ENCODE results near the gene OCIAD1.
"Not testable (repeated sequence)": the region's sequence is repeated elsewhere in the genome, so short reads cannot be mapped to it uniquely, and the experiment has no call there.

The OCIAD1 gene

GRCh38 chr4:48881646-48882045, 50.8 kb downstream of the OCIAD1 start:
- no CpG with 5 or more reads among the region's 3 CpGs for WGBS (ENCODE audit: insufficient coverage, insufficient read length)
- not testable (repeated sequence) for H3K27ac ChIP-seq (ENCODE audit: low read length); H3K9me3 ChIP-seq (ENCODE audit: control insufficient read depth, insufficient read depth, low read length); H3K4me3 ChIP-seq (ENCODE audit: low read length); H3K27me3 ChIP-seq (ENCODE audit: control insufficient read depth, insufficient read depth, low read length); H3K4me1 ChIP-seq (ENCODE audit: control insufficient read depth, insufficient read depth, low read length); H3K36me3 ChIP-seq (ENCODE audit: control insufficient read depth, insufficient read depth, low read length); DNase-seq (ENCODE audit: low read depth, low spot score)

GRCh38 chr4:48889750-48890149, 58.9 kb downstream of the OCIAD1 start:
- H3K36me3 ChIP-seq (ENCODE audit: control insufficient read depth, insufficient read depth, low read length); H3K4me3 ChIP-seq (ENCODE audit: low read length); DNase-seq (ENCODE audit: low read depth, low spot score); H3K27ac ChIP-seq (ENCODE audit: low read length); H3K27me3 ChIP-seq (ENCODE audit: control insufficient read depth, insufficient read depth, low read length); H3K4me1 ChIP-seq (ENCODE audit: control insufficient read depth, insufficient read depth, low read length); H3K9me3 ChIP-seq (ENCODE audit: control insufficient read depth, insufficient read depth, low read length): not testable (repeated sequence)
- WGBS (ENCODE audit: insufficient coverage, insufficient read length), result no CpG with 5 or more reads among the region's 3 CpGs

GRCh38 chr4:48891028-48891619, 60.2 kb downstream of the OCIAD1 start:
- peaks cover 3% of the 10 kb centered on the region; the same call in 1 of the 2 replicates for H3K36me3 ChIP-seq (ENCODE audit: control insufficient read depth, insufficient read depth, low read length)
- no peak for DNase-seq (ENCODE audit: low read depth, low spot score)
- H3K4me3 ChIP-seq (ENCODE audit: low read length), result no peak overlapping the region
- H3K27me3 ChIP-seq (ENCODE audit: control insufficient read depth, insufficient read depth, low read length), result no peaks in the 10 kb centered on the region
- H3K4me1 ChIP-seq (ENCODE audit: control insufficient read depth, insufficient read depth, low read length), result no peaks in the 10 kb centered on the region
- H3K27ac ChIP-seq (ENCODE audit: low read length), result no peak overlapping the region
- no peaks in the 10 kb centered on the region for H3K9me3 ChIP-seq (ENCODE audit: control insufficient read depth, insufficient read depth, low read length)

GRCh38 chr4:48896845-48897244, 66.0 kb downstream of the OCIAD1 start:
- Histone ChIP-seq H3K27ac (ENCODE audit: low read length) (no peak overlapping the region), H3K36me3 (ENCODE audit: control insufficient read depth, insufficient read depth, low read length) (no peaks in the 10 kb centered on the region; the same call in 1 of the 2 replicates)
- no CpG with 5 or more reads among the region's 3 CpGs for WGBS (ENCODE audit: insufficient coverage, insufficient read length)

GRCh38 chr4:48898733-48899431, 68.0 kb downstream of the OCIAD1 start:
- no CpG with 5 or more reads among the region's 5 CpGs for WGBS (ENCODE audit: insufficient coverage, insufficient read length)
- Histone ChIP-seq H3K27ac (ENCODE audit: low read length) (no peak overlapping the region), H3K36me3 (ENCODE audit: control insufficient read depth, insufficient read depth, low read length) (no peaks in the 10 kb centered on the region)

More at GRCh38 chr4:48896845-48897244, 66.0 kb downstream of the OCIAD1 start:
- H3K4me3 ChIP-seq (ENCODE audit: low read length), result no peak overlapping the region
- no peaks in the 10 kb centered on the region for H3K9me3 ChIP-seq (ENCODE audit: control insufficient read depth, insufficient read depth, low read length)
- no peaks in the 10 kb centered on the region for H3K27me3 ChIP-seq (ENCODE audit: control insufficient read depth, insufficient read depth, low read length)
- no peak for DNase-seq (ENCODE audit: low read depth, low spot score)
- H3K4me1 ChIP-seq (ENCODE audit: control insufficient read depth, insufficient read depth, low read length), result no peaks in the 10 kb centered on the region

GRCh38 chr4:48899432-48899749, 68.5 kb downstream of the OCIAD1 start:
- DNase-seq (ENCODE audit: low read depth, low spot score), result no peak
- Histone ChIP-seq H3K36me3 (ENCODE audit: control insufficient read depth, insufficient read depth, low read length) (no peaks in the 10 kb centered on the region), H3K27ac (ENCODE audit: low read length) (no peak overlapping the region), H3K27me3 (ENCODE audit: control insufficient read depth, insufficient read depth, low read length) (no peaks in the 10 kb centered on the region), H3K4me1 (ENCODE audit: control insufficient read depth, insufficient read depth, low read length) (no peaks in the 10 kb centered on the region), H3K9me3 (ENCODE audit: control insufficient read depth, insufficient read depth, low read length) (no peaks in the 10 kb centered on the region), H3K4me3 (ENCODE audit: low read length) (no peak overlapping the region)
- no CpG with 5 or more reads among the region's 1 CpG for WGBS (ENCODE audit: insufficient coverage, insufficient read length)

More at GRCh38 chr4:48898733-48899431, 68.0 kb downstream of the OCIAD1 start:
- DNase-seq (ENCODE audit: low read depth, low spot score), result no peak
- no peak overlapping the region for H3K4me3 ChIP-seq (ENCODE audit: low read length)
- no peaks in the 10 kb centered on the region for H3K4me1 ChIP-seq (ENCODE audit: control insufficient read depth, insufficient read depth, low read length)
- H3K9me3 ChIP-seq (ENCODE audit: control insufficient read depth, insufficient read depth, low read length), result no peaks in the 10 kb centered on the region
- no peaks in the 10 kb centered on the region for H3K27me3 ChIP-seq (ENCODE audit: control insufficient read depth, insufficient read depth, low read length)

GRCh38 chr4:48899950-48900349, 69.1 kb downstream of the OCIAD1 start:
- Histone ChIP-seq H3K4me3 (ENCODE audit: low read length) (no peak overlapping the region), H3K4me1 (ENCODE audit: control insufficient read depth, insufficient read depth, low read length) (no peaks in the 10 kb centered on the region), H3K9me3 (ENCODE audit: control insufficient read depth, insufficient read depth, low read length) (no peaks in the 10 kb centered on the region), H3K36me3 (ENCODE audit: control insufficient read depth, insufficient read depth, low read length) (no peaks in the 10 kb centered on the region), H3K27me3 (ENCODE audit: control insufficient read depth, insufficient read depth, low read length) (no peaks in the 10 kb centered on the region), H3K27ac (ENCODE audit: low read length) (no peak overlapping the region)
- WGBS (ENCODE audit: insufficient coverage, insufficient read length), result no CpG with 5 or more reads among the region's 4 CpGs
- DNase-seq (ENCODE audit: low read depth, low spot score), result no peak

GRCh38 chr4:48901196-48901595, 70.3 kb downstream of the OCIAD1 start:
- no peaks in the 10 kb centered on the region for H3K36me3 ChIP-seq (ENCODE audit: control insufficient read depth, insufficient read depth, low read length)
- DNase-seq (ENCODE audit: low read depth, low spot score), result no peak
- H3K4me1 ChIP-seq (ENCODE audit: control insufficient read depth, insufficient read depth, low read length), result no peaks in the 10 kb centered on the region
- H3K9me3 ChIP-seq (ENCODE audit: control insufficient read depth, insufficient read depth, low read length), result no peaks in the 10 kb centered on the region
- H3K4me3 ChIP-seq (ENCODE audit: low read length), result no peak overlapping the region
- H3K27me3 ChIP-seq (ENCODE audit: control insufficient read depth, insufficient read depth, low read length), result no peaks in the 10 kb centered on the region
- no peak overlapping the region for H3K27ac ChIP-seq (ENCODE audit: low read length)
- no CpG with 5 or more reads among the region's 4 CpGs for WGBS (ENCODE audit: insufficient coverage, insufficient read length)

- no peaks in the 10 kb centered on the region for H3K9me3 ChIP-seq (ENCODE audit: control insufficient read depth, insufficient read depth, low read length)
- no peaks in the 10 kb centered on the region for H3K36me3 ChIP-seq (ENCODE audit: control insufficient read depth, insufficient read depth, low read length)
- peaks cover 5% of the 10 kb centered on the region for H3K4me1 ChIP-seq (ENCODE audit: control insufficient read depth, insufficient read depth, low read length)
- no peak for DNase-seq (ENCODE audit: low read depth, low spot score)
- no peak overlapping the region for H3K4me3 ChIP-seq (ENCODE audit: low read length)
- no peaks in the 10 kb centered on the region for H3K27me3 ChIP-seq (ENCODE audit: control insufficient read depth, insufficient read depth, low read length)
- no peak overlapping the region for H3K27ac ChIP-seq (ENCODE audit: low read length)
Observed at GRCh38 chr4:48902266-48902665, 71.4 kb downstream of the OCIAD1 start.

GRCh38 chr4:48904101-48904500, 73.2 kb downstream of the OCIAD1 start:
- Histone ChIP-seq H3K4me1 (ENCODE audit: control insufficient read depth, insufficient read depth, low read length) (peaks cover 5% of the 10 kb centered on the region), H3K36me3 (ENCODE audit: control insufficient read depth, insufficient read depth, low read length) (no peaks in the 10 kb centered on the region), H3K4me3 (ENCODE audit: low read length) (no peak overlapping the region), H3K27ac (ENCODE audit: low read length) (no peak overlapping the region), H3K27me3 (ENCODE audit: control insufficient read depth, insufficient read depth, low read length) (no peaks in the 10 kb centered on the region), H3K9me3 (ENCODE audit: control insufficient read depth, insufficient read depth, low read length) (no peaks in the 10 kb centered on the region)
- WGBS (ENCODE audit: insufficient coverage, insufficient read length), result no CpG with 5 or more reads among the region's 4 CpGs
- no peak for DNase-seq (ENCODE audit: low read depth, low spot score)

GRCh38 chr4:48904541-48905142, 73.8 kb downstream of the OCIAD1 start:
- Histone ChIP-seq H3K27ac (ENCODE audit: low read length) (no peak overlapping the region), H3K36me3 (ENCODE audit: control insufficient read depth, insufficient read depth, low read length) (no peaks in the 10 kb centered on the region), H3K4me1 (ENCODE audit: control insufficient read depth, insufficient read depth, low read length) (peaks cover 5% of the 10 kb centered on the region), H3K9me3 (ENCODE audit: control insufficient read depth, insufficient read depth, low read length) (no peaks in the 10 kb centered on the region), H3K27me3 (ENCODE audit: control insufficient read depth, insufficient read depth, low read length) (no peaks in the 10 kb centered on the region), H3K4me3 (ENCODE audit: low read length) (no peak overlapping the region)
- DNase-seq (ENCODE audit: low read depth, low spot score), result no peak
- WGBS (ENCODE audit: insufficient coverage, insufficient read length), result no CpG with 5 or more reads among the region's 3 CpGs
